GM06990 (cell line): Measurements from ENCODE around the gene SLC4A9.

ENCODE experiments used
- DNase-seq: peaks from one replicate; pipeline ENCODE4 v3.0.0-alpha.2; 2011; ENCODE audit not compliant: insufficient read length; ENCODE audit errors: extremely low read depth
- H3K27me3 ChIP-seq: replicated peaks from 2 replicates; pipeline ENCODE4 v1.6.0; 2011; ENCODE audit warnings: low read length; ENCODE audit not compliant: control insufficient read depth, insufficient read depth
- H3K36me3 ChIP-seq: 2 replicates; pipeline ENCODE4 v1.5.1; 2011; ENCODE audit warnings: low read length; ENCODE audit not compliant: control insufficient read depth, insufficient read depth
- H3K4me3 ChIP-seq: replicated peaks from 2 replicates; pipeline ENCODE4 v1.5.1; 2011; ENCODE audit warnings: low read depth, mild to moderate bottlenecking, control low read depth, low read length
- TF ChIP-seq, protein P1 (sequence below): IDR thresholded peaks from 2 replicates; pipeline ENCODE4 v1.5.1; 2011; ENCODE audit warnings: low read length, control low read depth, mild to moderate bottlenecking, inconsistent platforms; ENCODE audit not compliant: insufficient read depth, poor library complexity, severe bottlenecking

The SLC4A9 gene

DNA sequence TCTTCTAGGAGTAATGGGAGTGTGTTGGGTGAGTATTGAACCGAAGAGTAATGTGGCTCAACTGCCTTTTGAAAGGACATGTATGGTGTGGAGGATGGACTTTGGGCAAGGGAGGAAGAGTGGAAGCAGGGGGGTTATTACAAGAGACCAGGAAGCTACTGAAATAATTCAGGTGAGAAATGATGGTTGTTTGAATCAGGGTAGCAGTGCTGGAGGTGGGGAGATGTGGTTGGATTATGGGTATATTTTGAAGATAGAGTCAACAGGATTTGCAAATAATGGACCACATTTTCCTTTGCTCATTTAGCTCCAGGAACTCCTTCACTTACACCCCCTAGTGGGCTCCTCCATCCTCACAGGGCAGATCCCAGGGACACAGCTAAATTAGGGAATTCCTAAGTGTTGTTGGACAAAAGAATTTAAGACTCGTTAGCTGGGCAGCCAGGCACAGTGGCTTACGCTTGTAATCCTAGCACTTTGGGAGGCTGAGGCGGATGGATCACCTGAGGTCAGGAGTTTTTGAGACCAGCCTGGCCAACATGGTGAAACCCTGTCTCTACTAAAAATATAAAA lies 1.2 kb upstream of the SLC4A9 start:
- TF ChIP-seq, protein P1, sequence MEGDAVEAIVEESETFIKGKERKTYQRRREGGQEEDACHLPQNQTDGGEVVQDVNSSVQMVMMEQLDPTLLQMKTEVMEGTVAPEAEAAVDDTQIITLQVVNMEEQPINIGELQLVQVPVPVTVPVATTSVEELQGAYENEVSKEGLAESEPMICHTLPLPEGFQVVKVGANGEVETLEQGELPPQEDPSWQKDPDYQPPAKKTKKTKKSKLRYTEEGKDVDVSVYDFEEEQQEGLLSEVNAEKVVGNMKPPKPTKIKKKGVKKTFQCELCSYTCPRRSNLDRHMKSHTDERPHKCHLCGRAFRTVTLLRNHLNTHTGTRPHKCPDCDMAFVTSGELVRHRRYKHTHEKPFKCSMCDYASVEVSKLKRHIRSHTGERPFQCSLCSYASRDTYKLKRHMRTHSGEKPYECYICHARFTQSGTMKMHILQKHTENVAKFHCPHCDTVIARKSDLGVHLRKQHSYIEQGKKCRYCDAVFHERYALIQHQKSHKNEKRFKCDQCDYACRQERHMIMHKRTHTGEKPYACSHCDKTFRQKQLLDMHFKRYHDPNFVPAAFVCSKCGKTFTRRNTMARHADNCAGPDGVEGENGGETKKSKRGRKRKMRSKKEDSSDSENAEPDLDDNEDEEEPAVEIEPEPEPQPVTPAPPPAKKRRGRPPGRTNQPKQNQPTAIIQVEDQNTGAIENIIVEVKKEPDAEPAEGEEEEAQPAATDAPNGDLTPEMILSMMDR, result peak; percentile 27
- Histone ChIP-seq H3K36me3 (no peaks in the 10 kb centered on the region), H3K27me3 (no peaks in the 10 kb centered on the region), H3K4me3 (no peak overlapping the region)
- no peak for DNase-seq

DNA sequence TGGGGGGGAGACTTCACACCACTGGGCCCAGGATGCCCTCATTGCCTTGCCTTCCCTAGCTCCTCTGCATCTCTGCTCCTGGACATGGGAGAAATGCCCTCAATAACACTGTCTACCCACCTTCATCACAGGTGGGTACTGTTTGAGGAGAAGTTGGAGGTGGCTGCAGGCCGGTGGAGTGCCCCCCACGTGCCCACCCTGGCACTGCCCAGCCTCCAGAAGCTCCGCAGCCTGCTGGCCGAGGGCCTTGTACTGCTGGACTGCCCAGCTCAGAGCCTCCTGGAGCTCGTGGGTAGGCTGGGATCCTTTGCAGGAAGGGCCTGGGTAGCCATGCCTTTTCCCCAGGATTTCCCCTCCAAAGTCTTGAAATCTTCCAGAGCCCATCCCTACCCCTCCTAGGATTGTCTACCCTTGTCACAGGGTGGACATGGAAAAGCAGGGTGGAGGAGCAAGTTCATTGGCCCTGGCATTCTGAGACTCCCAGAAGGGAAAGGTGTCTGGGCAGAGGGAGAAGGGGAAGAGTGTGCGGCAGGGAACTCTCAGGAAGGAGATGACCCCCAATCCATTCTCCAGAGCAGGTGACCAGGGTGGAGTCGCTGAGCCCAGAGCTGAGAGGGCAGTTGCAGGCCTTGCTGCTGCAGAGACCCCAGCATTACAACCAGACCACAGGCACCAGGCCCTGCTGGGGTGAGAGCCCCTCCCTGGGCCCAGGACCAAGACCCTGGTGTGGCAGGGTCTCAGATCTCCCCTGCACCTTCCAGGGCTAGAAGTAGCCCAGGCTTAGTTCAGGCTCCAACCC lies 886 bp downstream of the SLC4A9 start:
- no peaks in the 10 kb centered on the region for H3K36me3 ChIP-seq
- no peak overlapping the region for H3K4me3 ChIP-seq
- no peaks in the 10 kb centered on the region for H3K27me3 ChIP-seq
- TF ChIP-seq, protein P1, result no peak
- no peak for DNase-seq

DNA sequence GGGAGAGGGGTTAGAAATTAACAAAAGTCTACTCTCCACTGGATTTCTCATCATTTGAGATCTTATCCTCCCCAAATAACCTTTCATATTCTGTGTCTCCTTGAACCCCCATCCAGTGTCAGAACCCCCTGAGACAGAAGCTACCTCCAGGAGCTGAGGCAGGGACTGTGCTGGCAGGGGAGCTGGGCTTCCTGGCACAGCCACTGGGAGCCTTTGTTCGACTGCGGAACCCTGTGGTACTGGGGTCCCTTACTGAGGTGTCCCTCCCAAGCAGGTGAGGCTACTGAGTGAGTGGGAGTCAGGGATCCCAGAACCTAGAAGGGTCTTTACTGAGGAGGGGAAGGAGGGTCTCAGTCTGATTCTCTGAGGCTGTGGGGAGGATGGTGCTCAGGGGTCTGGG lies 1.9 kb downstream of the SLC4A9 start:
- Histone ChIP-seq H3K27me3 (no peaks in the 10 kb centered on the region), H3K36me3 (no peaks in the 10 kb centered on the region), H3K4me3 (no peak overlapping the region)
- TF ChIP-seq, protein P1, result no peak
- no peak for DNase-seq

DNA sequence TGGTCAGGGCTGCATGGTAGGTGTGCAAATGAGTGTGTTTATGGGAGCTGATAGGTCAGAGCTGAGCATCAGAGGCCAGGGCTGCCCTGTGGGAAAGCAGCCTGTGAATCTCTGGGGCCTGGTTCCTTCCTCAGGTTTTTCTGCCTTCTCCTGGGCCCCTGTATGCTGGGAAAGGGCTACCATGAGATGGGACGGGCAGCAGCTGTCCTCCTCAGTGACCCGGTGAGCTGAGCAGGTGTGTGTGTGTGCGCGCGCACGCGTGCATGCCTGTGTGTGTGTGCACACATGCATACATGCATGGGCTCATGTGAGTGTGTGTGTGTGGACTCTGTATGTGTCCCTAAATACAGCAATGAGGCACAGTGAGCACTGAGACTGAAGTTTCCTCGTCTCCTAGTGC lies 2.3 kb downstream of the SLC4A9 start:
- Histone ChIP-seq H3K27me3 (no peaks in the 10 kb centered on the region), H3K36me3 (no peaks in the 10 kb centered on the region), H3K4me3 (no peak overlapping the region)
- DNase-seq, result no peak
- TF ChIP-seq, protein P1, result no peak

DNA sequence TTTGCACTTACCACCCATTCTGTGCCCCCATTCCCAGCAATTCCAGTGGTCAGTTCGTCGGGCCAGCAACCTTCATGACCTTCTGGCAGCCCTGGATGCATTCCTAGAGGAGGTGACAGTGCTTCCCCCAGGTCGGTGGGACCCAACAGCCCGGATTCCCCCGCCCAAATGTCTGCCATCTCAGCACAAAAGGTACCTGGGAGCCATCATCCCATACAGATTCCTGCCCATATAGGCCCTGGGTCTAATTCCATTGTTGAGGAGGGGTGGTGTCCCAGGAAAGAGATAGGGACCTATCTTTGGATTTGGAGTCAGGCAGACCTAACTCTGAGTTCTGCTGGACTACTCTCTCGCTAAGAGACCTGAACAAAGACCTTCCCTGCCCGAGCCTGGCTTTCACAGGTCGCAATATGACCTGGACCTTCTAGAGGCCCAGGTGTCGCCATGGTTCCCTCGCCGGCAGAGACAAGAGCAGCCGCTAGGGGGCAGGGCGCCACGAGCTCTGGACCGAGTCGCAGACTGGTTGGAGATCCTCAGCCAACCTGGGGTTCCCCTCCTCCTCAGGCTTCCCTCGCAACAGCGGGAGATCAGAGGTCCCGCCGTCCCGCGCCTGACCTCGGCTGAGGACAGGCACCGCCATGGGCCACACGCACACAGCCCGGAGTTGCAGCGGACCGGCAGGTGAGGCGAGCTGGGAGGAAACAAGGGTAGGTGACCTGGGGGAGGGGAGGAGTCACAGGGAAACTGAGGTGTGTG lies 3.1 kb downstream of the SLC4A9 start:
- TF ChIP-seq, protein P1, result peak; percentile 97
- Histone ChIP-seq H3K4me3 (peak overlapping the region; percentile 62), H3K27me3 (no peaks in the 10 kb centered on the region), H3K36me3 (no peaks in the 10 kb centered on the region)
- DNase-seq, result peak; percentile 82
